A549 (cell line): ENCODE results near the gene LGR6.

Experiments used
- BHLHE40 ChIP-seq: IDR thresholded peaks from 2 replicates; pipeline ENCODE4 v1.6.1; 2012; ENCODE audit warnings: low read depth, low read length, inconsistent platforms
- ELK1 ChIP-seq: fragments of 150-350 bp; IDR thresholded peaks from 2 replicates; pipeline ENCODE4 v1.6.1; 2014; ENCODE audit warnings: low read depth, mild to moderate bottlenecking, low read length
- EP300 ChIP-seq, 2 experiments: fragments of >200 bp; sonication (Bioruptor Twin); formaldehyde crosslinking; IDR thresholded peaks; 2 replicates in 1 of 2; 3 replicates in 1 of 2; pipeline ENCODE4 v1.6.1; 2016 to 2017
- GATA3 ChIP-seq: IDR thresholded peaks from 2 replicates; pipeline ENCODE4 v1.6.1; 2012; ENCODE audit warnings: borderline replicate concordance
- HMGXB4 ChIP-seq: fragments of 250-450 bp; sonication (Bioruptor Pico); IDR thresholded peaks from 2 replicates; pipeline ENCODE4 v1.5.0; 2021; ENCODE audit warnings: mild to moderate bottlenecking, moderate library complexity, borderline replicate concordance
- JUNB ChIP-seq: fragments of >200 bp; sonication (Bioruptor Twin); formaldehyde crosslinking; IDR thresholded peaks from 2 replicates; pipeline ENCODE4 v1.6.1; 2016
- MAX ChIP-seq: IDR thresholded peaks from 2 replicates; pipeline ENCODE4 v1.6.1; 2012
- REST ChIP-seq: fragments of 200-600 bp; sonication (generic); IDR thresholded peaks from 2 replicates; pipeline ENCODE4 v1.6.1; 2016; ENCODE audit warnings: antibody characterized with exemption, mild to moderate bottlenecking, moderate library complexity
- TF ChIP-seq, protein P1 (sequence below): fragments of >200 bp; sonication (Bioruptor Twin); formaldehyde crosslinking; IDR thresholded peaks from 3 replicates; pipeline ENCODE4 v1.5.1; 2016

DNA sequence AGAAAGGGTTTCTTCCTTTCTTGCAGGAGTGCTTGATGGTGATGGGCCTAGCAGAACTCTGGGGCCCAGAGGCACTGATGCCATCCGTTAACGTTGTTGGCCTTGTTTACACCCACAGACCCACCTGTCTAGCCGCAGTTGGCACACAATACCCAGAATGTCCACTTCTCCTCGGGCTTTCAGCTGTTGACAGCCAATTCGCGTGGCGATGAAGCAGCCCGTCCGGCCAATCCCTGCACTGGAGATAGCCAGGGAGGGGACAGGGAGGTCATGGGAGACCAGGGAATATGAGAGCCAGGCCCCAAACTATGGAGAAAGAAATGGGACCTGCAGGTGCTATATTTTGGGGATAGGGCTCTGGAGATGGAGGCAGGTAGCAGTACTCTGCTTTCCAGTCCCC, 43.4 kb upstream of the LGR6 start:
- TF ChIP-seq BHLHE40: no peak
- TF ChIP-seq GATA3: no peak
- TF ChIP-seq, protein P1, sequence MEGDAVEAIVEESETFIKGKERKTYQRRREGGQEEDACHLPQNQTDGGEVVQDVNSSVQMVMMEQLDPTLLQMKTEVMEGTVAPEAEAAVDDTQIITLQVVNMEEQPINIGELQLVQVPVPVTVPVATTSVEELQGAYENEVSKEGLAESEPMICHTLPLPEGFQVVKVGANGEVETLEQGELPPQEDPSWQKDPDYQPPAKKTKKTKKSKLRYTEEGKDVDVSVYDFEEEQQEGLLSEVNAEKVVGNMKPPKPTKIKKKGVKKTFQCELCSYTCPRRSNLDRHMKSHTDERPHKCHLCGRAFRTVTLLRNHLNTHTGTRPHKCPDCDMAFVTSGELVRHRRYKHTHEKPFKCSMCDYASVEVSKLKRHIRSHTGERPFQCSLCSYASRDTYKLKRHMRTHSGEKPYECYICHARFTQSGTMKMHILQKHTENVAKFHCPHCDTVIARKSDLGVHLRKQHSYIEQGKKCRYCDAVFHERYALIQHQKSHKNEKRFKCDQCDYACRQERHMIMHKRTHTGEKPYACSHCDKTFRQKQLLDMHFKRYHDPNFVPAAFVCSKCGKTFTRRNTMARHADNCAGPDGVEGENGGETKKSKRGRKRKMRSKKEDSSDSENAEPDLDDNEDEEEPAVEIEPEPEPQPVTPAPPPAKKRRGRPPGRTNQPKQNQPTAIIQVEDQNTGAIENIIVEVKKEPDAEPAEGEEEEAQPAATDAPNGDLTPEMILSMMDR: no peak
- no peak for TF ChIP-seq REST
- no peak for TF ChIP-seq HMGXB4
- no peak for TF ChIP-seq EP300 (IDR thresholded peaks at IDR 0.05)
- TF ChIP-seq ELK1: no peak
- no peak for TF ChIP-seq MAX
- no peak for TF ChIP-seq JUNB
